EH (cell line): ENCODE data around the gene ZNF789.
"Not testable (repeated sequence)": the region's sequence is repeated elsewhere in the genome, so short reads cannot be mapped to it uniquely, and the experiment has no call there.

Experiments
- DNase-seq: peaks from one replicate; pipeline ENCODE4 v3.0.0-alpha.2; 2015; ENCODE audit warnings: low read depth

ZNF789 gene

DNA sequence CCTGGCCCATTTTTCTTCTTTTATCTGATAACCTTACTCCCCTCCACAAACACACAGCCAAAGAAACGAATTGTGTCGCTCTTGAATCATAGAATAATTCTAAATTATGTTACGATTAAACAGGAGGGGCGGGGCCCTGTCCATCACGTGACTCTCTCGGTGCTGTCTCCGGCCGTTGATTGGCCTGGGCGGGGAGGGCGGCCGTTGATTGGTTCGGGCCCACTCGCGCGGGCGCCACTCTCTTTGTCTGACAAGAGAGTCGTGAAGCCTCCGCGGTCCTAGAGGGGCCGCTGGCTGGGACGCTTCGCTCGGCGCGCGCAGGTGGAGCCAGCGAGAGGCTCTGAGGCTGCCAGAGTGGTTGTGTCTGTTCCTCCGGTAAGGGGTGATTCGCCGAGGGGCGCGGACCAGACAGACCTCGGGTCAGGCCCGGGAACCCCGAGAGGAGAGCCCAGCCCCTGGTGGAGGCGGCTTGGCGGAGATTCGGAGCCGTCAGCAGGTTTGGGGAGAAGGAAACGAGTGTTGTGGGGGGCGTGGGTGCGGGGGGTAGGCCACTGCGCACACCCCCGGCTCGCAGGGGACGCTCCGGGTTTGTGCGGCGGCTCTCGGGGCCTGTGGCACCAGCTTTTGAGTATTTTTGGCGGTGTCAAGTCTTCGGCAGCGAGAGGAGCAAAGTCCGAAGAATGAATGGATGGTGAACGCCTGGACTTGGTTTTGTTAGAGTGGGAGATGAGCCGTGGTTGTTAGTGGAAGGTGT lies at the start of gene ZNF789:
Gene ZNF789, plus strand, starts transcription at position 330 of the 754 bp plus-strand sequence. CDS start 3,567 bp downstream, outside the sequence.
- DNase-seq = peak; percentile 95

- no peak for DNase-seq
Measured at GRCh38 chr7:99424932-99425730, 47.6 kb upstream of the ZNF789 start.

DNA sequence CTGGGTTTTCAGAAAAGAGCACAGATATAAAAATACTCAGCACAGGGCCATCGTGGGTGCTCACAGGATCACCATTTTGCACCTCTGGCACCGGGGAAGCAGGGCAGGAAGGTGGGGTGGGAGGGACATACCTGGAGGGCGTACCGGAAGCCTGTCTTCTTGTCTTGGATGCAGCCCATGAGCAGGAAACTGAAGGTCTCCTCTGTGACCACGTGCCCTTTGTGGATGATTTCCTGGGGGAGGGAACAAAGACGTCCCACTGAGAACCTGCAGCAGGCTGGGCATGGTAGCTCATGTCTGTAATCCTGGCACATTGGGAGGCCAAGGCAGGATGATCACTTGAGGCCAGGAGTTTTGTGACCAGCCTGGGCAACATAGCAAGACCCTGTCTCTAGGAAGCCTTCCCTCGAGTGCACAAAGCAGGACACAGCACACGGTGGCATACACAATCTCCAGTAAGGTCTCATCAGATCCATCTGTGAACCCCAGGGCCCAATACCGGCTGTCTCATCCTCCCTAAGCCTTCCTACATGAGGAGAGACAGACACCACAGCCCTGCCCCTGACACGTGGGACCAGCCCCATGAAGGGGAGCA lies 43.6 kb upstream of the ZNF789 start:
- no peak for DNase-seq

- DNase-seq = no peak
Measured at GRCh38 chr7:99429756-99430155, 42.9 kb upstream of the ZNF789 start.

DNA sequence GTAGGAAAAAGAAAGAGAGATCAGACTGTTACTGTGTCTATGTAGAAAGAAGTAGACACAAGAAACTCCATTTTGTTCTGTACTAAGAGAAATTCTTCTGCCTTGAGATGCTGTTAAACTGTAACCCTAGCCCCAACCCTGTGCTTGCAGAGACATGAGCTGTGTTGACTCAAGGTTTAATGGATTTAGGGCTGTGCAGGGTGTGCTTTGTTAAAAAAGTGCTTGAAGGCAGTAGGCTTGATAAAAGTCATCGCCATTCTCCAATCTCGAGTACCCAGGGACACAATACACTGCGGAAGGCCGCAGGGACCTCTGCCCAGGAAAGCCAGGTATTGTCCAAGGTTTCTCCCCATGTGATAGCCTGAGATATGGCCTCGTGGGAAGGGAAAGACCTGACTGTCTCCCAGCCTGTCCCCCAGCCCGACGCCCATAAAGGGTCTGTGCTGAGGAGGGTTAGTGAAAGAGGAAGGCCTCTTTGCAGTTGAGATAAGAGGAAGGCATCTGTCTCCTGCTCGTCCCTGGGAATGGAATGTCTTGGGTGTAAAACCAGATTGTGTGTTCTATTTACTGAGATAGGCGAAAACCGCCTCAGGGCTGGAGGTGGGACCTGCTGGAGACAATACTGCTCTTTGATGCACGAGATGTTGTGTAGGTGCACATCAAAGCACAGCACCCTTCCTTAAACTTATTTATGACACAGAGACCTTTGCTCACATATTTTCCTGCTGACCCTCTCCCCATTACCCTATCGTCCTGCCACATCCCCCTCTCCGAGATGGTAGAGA lies 40.7 kb upstream of the ZNF789 start:
- not testable (repeated sequence) for DNase-seq

DNA sequence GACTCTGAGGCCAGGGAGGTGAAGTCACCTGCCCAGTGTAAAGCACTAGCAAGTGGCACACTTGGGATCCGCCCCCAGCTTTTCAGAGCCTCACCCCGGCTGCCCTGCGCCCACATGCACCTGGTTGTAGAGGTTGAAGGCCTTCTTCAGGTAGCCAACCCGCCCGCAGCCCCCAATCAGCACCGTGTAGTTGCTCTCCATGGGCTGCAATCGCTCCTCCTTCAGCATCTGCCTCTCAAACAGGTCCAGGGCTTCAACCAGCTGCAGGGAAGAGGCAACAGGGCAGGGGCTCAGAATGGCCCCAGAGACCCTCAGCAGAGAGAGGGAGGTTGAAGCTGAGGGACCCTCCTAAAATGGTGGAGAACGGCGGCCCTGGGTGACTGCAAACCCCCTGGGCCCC lies 39.5 kb upstream of the ZNF789 start:
- no peak for DNase-seq

- no peak for DNase-seq
Measured at GRCh38 chr7:99437946-99438572, 34.6 kb upstream of the ZNF789 start.

DNA sequence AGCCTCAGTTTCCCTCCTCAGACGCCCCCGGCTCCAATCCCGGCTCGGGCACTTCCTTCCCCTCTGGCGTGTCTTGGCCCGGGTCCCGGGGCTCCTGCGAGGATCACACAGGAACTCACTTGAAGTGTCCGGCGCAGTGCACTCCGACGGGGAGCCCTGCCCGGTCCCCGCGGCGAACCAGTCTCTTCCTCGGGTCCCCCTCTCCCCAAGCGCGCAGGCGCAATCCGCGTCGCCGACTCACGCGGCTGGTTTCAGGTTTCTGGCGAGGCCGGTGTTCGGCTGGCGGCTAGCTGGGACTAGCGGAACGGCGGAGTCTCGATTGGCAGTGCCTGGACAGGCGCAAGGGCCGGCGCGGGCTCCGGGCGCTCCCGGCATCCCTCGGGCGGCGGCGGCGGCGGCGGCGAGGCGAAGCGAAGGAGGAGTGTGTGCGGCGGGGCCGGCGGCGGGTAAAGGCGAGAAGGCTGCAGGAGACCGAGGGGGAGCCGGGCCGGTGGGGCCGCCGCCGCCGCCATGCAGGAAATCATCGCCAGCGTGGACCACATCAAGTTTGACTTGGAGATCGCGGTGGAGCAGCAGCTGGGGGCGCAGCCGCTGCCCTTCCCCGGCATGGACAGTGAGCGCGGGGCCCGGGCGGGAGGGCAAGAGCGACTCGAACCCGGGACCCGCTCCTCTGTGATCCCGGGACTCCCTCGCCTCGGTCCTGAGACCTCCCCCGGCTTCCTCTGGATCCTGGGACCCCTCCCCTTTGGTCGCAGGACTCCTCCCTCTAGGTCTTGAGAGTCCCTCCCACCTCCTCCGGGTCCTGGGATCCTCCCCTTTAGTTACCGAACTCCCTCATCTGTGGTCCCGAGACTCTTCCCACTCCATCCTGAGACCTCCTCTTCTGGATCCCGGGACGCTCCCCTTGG lies 33.9 kb upstream of the ZNF789 start, which contains the start of the genes CPSF4 and PTCD1:
Gene CPSF4, plus strand, starts transcription at position 371 of the 908 bp plus-strand sequence. Its CDS starts 140 bp downstream, at position 511.
Gene PTCD1, minus strand, starts transcription at position 226 of the 908 bp plus-strand sequence. CDS start 3,556 bp downstream, outside the sequence.
- peak; percentile 97 for DNase-seq

DNA sequence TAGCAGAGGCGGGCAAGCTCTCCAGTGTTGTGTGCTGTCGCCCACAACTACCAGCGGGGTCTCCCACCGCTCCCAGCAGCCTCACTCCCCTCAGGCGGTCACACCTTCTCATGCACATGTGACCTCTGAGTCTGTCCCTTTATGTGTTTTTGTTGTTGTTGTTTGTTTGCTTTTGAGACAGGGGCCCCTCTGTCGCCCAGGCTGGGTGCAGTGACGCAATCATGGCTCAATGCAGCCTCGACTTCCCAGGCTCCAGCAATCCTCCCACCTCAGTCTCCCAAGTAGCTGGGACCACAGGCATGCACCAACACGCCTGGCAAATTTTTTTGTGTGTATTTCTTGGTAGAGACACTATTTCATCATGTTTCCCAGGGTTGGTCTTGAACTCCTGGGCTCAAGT lies 32.5 kb upstream of the ZNF789 start:
- peak; percentile 55 for DNase-seq

- no peak for DNase-seq
Measured at GRCh38 chr7:99446096-99446495, 26.6 kb upstream of the ZNF789 start.

DNA sequence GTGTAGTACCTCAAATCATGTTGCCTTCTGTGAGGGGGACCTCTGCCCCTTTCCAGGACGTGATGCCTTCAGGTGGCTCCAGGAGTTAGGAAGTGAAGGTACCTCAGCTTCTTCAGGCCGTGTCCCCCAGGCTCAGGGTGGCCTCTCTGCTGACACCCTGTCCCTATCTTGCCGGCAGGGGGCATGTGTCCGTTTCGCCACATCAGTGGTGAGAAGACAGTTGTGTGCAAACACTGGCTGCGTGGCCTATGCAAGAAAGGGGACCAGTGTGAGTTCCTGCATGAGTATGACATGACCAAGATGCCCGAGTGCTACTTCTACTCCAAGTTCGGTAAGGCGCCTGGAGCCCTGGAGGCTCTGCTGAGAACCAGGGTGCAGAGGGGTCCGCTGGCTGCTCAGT lies 24.7 kb upstream of the ZNF789 start:
- no peak for DNase-seq

- DNase-seq = no peak
Measured at GRCh38 chr7:99448855-99449254, 23.8 kb upstream of the ZNF789 start.

DNA sequence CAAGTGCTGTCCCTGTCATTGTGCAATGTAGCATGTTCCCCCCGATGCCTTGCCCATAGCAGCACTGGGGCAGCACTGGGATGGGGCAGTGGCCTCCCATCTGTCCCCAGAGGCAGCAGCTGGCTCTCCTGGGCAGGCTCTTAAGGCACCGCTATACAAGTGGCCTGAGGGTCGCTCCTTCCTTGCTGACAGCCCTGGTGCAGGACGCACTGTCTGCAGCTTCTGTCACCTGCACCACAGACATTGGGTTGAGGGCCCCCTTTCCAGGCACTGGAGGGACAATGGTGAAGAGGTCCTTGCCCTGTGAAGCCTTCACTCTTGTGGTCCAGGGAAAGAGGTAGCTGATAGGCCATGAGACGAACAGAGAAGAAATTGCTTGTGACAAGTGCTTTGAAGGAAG lies 23.4 kb upstream of the ZNF789 start:
- no peak for DNase-seq

GRCh38 chr7:99451936-99452335 lies 20.8 kb upstream of the ZNF789 start:
- no peak for DNase-seq

DNA sequence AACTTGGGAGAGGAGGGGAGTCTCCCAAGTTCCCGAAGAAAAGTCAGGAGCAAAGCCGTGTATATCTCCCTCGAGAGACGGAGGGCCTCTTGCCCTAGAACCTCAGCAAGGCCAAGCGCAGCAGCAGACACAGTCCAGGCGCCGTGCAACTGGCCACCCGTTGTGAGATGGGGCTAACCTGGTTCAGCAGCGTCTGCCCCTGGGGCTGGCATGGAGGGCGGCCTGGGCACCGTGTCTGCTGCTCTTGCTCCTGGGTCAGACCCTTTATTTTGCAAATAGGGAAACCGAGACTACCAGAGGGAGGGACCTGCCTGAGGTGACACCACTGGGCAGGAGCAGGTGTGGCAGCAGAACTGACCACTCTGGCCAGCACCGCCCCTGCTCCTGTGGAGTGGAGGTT lies 20.1 kb upstream of the ZNF789 start:
- no peak for DNase-seq

DNA sequence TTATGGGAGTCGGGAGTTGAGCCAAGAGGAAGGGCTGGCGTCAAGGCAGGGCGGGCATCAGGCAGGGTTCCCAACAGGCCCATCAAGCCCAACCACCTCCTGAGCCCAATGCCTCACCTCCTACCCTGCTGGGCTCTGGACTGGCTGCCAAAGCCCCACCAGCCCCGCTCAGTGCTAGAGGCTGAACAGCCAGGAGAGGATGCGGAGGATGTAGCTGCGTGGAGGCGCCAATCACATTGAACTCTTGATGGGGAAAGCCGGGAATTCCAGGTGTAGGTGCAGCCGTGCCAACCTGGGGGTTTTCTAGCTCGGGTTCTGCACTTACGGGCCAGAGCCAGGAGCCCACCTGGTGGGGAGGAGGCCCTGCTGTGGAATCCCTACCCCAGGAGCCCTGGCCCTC lies 19.6 kb upstream of the ZNF789 start:
- no peak for DNase-seq

- DNase-seq = no peak
Measured at GRCh38 chr7:99455874-99456273, 16.8 kb upstream of the ZNF789 start.

DNA sequence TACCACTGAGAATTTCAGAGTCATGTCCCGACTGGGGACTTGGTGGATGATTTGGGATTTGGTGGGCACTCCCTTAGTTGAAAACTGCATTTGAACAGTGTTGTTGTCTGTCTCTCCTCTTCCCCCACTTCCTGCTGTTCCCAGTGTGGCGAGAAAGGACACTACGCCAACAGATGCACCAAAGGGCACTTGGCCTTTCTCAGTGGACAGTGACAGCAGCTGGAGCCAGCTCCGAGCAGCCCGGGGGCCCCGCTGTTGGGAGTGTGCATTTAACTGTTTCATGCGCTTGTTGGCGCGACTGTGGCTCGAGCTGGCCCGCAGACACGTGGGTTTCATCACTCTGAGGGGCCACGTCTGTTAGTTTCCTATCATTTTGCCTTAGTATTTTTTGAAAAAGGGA lies 16.4 kb upstream of the ZNF789 start:
- DNase-seq = no peak

DNA sequence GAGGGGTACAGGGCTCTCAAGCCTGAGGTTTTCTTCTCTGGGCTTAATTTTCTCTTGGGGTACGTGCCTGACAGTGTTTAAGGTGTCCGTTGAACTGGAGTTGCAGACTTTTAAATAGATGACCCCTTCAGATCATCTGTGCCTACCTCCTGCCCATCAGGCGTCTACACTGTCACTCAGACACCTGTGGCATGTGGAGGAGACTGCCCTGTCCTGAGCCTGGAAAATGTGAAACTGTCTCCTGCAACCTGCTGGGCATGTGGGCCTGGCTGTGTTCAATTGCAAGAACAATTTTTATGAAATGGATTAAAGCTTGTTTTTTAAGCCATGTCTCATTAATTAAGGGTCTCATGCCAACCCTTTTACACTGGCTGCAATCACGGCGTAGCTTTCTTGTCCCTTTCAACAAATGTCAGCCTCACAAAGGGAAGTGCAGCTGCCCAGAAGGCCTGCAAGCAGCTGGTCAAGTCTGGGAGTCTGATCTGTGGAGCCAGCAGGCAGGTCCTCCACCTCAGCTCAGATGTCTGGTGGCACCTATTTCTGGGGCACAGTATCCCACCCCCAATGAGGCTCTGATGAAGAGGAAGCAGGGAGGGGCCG lies 15.5 kb upstream of the ZNF789 start:
- DNase-seq = no peak
